HG02759 (cell line): ENCODE results near the gene ZNF346.

Source experiments
- ATAC-seq: cut with Tn5 transposase; IDR thresholded peaks from one replicate; pipeline ENCODE4 v1.9.1; 2021; ENCODE audit warnings: mild to moderate bottlenecking, moderate library complexity; ENCODE audit not compliant: unreplicated experiment

ZNF346 gene

GRCh38 chr5:177116631-177117373, 94.3 kb downstream of the ZNF346 start:
- ATAC-seq: peak; percentile 83

- ATAC-seq: no peak
Observed at GRCh38 chr5:177117441-177118045, 95.0 kb downstream of the ZNF346 start.

- no peak for ATAC-seq
Observed at GRCh38 chr5:177122566-177122965, 100.1 kb downstream of the ZNF346 start.

- ATAC-seq: no peak
Observed at GRCh38 chr5:177123789-177124485, 101.4 kb downstream of the ZNF346 start.

- ATAC-seq: no peak
Observed at GRCh38 chr5:177124486-177124991, 102.0 kb downstream of the ZNF346 start.

GRCh38 chr5:177126771-177127170, 104.3 kb downstream of the ZNF346 start:
- ATAC-seq: no peak

GRCh38 chr5:177128551-177128981, 106.1 kb downstream of the ZNF346 start:
- ATAC-seq: no peak

GRCh38 chr5:177130211-177131018, 107.9 kb downstream of the ZNF346 start:
- no peak for ATAC-seq
